ENCODE measurements around the gene DIS3L2.

Gene DIS3L2

DNA sequence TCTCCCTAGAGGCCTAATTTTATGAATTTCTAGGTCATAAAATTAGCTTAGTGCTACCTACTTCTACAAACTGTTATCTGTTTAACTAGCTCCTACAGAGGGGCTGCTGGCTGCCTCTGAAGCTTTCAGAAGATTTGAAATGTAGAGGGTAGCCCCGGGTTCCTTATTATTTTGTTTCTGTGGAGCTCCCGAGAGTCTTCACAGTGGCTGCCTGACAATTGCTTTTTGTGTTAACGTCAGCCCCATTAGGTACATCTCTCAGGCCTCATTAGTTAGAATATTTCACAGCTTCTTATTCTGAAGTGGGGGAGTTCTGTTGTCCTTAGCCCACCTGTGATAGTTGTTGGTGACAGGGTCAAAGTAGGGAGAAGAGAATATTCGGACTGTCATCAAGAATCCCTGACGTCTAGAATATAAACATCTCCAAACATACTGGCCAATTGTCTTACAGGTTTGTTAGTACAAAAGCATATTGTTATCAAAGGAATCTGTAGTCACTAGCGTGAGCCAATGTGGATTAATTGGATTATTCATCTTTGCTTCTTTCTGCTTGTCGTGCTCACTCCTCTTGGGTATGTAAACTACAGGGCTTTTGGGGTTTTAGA, 77.5 kb downstream of the DIS3L2 start:
- TF ChIP-seq, protein P1, sequence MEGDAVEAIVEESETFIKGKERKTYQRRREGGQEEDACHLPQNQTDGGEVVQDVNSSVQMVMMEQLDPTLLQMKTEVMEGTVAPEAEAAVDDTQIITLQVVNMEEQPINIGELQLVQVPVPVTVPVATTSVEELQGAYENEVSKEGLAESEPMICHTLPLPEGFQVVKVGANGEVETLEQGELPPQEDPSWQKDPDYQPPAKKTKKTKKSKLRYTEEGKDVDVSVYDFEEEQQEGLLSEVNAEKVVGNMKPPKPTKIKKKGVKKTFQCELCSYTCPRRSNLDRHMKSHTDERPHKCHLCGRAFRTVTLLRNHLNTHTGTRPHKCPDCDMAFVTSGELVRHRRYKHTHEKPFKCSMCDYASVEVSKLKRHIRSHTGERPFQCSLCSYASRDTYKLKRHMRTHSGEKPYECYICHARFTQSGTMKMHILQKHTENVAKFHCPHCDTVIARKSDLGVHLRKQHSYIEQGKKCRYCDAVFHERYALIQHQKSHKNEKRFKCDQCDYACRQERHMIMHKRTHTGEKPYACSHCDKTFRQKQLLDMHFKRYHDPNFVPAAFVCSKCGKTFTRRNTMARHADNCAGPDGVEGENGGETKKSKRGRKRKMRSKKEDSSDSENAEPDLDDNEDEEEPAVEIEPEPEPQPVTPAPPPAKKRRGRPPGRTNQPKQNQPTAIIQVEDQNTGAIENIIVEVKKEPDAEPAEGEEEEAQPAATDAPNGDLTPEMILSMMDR (IDR thresholded peaks at IDR 0.05) = no peak

DNA sequence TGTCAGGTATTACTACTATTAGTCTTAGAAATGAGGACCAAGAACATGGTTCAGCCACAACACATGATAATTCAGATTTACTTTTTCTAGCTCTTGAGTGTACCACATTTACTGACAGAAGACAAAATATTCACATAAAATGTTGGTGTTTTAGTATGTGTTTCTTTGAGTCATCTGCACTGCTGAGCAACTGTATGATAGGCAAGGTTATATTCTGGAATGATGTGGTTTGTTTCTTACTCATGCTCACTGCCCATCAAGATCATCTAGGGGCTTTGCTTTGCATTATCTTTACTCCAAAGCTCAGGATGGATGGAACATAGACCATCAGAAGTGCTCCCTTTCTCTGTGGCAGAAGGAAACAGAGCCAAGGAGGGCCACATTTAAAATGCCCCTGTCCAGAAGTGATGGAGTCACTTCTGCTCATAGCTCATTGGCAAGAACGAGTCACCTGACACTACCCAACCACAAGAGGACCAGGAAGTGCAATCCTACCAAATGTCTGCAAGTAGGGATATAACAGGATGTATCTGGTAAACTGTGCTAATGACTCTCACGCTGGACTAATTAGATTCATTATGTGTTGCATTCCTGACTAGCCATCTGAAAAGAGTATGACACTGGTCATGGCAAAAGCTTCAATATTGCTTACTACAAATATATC, 81.5 kb downstream of the DIS3L2 start:
- TF ChIP-seq, protein P1 (IDR thresholded peaks at IDR 0.05) = no peak

GRCh38 chr2:232043966-232044365, 82.5 kb downstream of the DIS3L2 start:
- TF ChIP-seq, protein P1 (IDR thresholded peaks at IDR 0.05) = no peak

- TF ChIP-seq, protein P1 (IDR thresholded peaks at IDR 0.05) = no peak
Measured at GRCh38 chr2:232049350-232049749, 87.8 kb downstream of the DIS3L2 start.

DNA sequence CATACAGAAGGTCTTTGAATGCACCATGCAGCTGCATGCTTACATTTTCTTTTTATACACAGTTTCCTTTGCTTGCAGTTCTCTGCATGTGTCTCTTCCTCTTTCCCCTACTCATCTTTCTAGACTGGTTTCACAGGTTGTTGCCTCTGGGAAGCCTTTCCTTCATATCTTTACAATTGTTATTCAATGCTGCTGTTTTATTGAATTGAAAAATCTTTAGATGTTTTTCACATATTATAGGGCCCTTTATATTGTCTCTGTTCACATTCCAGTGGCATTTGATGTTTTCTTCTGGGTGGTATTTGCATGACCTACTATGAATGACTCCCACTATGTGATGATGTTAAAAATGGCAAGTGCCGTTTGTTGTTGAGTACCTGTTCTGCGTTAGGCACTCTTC, 91.1 kb downstream of the DIS3L2 start:
- TF ChIP-seq, protein P1 (IDR thresholded peaks at IDR 0.05) = no peak

- TF ChIP-seq, protein P1 (IDR thresholded peaks at IDR 0.05) = no peak
Measured at GRCh38 chr2:232053777-232054176, 92.3 kb downstream of the DIS3L2 start.

DNA sequence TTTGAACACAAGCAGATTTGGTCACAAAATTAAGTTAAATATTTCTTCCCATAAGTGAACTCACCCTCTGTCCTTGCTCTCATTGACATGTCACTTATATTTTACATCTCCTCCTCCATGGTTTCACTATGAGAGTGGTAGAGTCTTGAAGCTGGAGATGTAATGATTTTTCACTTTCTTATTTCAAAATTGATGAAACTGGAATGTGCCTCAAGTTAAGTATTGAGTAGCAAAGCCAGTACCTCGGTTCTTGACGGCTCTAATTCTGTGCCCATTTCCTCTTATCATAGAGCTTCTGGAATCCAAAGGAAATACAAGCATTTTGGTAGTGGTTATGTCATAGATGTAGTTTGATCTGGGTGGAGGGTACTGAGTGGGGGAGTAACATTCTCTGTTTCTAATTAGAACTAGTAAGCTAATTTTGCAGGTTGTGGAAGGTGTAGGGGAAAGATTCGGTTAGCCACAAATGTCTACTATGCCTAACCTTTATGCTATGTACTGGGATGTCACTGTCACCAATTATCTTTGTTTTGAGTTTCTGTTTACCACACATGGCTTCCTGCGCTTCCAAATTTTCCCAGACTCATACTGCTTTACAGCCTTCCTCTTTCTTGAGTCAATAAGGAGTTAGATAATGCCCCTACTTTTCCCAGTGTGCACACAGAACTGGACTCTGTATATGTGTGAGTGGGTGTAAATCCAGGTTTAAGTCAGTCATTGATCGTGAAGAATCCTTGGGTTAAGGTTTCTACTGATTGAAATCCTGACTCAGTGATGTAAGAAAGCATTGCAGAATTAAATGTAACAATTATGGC, 96.8 kb downstream of the DIS3L2 start:
- TF ChIP-seq, protein P1 (IDR thresholded peaks at IDR 0.05) = no peak
